DMS114 treated with DMSO at 0.1 percent for 48 hours (cell line): ENCODE measurements around the gene GNMT.

Experiments used
- DNase-seq: peaks from one replicate; lab custom pipeline; 2025; ENCODE audit not compliant: unreplicated experiment; lab: John Stamatoyannopoulos, UW

The GNMT gene

DNA sequence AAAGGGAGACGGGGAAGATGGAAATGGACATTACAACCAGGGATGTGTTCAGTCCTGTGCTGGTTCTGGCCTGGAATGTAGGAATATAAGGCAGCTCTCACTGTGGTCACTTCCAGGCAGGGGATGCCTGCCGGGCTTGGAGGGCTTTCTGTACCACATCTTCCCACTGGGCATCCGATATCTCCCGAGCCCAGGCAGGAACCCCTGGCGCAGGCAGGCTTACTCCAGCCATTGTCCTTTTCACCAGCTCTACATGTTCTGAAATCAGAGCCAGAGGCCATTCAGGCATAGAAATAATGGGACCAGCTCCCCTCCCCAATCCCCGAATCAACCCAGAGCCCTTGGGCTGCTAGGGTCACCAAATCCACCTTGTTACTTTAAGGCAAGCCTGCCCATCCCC lies 51.8 kb downstream of the GNMT start:
- DNase-seq: no peak

- no peak for DNase-seq
These were observed 52.7 kb downstream of the GNMT start for GRCh38 chr6:43013097-43013842.
